Fibroblast of skin of abdomen (primary cell): Measurements from ENCODE around the gene CYTL1.

ENCODE experiments used
- DNase-seq: peaks from one replicate; pipeline ENCODE4 v3.0.0-alpha.2; 2013

The CYTL1 gene

DNA sequence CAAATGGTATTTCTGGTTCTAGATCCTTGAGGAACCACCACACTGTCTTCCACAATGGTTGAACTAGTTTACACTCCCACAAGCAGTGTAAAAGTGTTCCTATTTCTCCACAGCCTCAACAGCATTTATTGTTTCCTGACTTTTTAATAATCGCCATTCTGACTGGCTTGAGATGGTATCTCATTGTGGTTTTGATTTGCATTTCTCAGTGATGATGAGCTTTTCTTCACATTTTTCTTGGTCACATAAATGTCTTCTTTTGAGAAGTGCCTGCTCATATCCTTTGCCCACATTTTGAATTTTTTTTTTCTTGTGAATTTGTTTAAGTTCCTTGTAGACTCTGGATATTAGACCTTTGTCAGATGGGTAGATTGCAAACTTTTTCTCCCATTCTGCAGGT, 22.3 kb downstream of the CYTL1 start:
- peak; percentile 55 for DNase-seq

- DNase-seq, result peak; percentile 70
Observed at GRCh38 chr4:4995908-4996265, 23.4 kb downstream of the CYTL1 start.

DNA sequence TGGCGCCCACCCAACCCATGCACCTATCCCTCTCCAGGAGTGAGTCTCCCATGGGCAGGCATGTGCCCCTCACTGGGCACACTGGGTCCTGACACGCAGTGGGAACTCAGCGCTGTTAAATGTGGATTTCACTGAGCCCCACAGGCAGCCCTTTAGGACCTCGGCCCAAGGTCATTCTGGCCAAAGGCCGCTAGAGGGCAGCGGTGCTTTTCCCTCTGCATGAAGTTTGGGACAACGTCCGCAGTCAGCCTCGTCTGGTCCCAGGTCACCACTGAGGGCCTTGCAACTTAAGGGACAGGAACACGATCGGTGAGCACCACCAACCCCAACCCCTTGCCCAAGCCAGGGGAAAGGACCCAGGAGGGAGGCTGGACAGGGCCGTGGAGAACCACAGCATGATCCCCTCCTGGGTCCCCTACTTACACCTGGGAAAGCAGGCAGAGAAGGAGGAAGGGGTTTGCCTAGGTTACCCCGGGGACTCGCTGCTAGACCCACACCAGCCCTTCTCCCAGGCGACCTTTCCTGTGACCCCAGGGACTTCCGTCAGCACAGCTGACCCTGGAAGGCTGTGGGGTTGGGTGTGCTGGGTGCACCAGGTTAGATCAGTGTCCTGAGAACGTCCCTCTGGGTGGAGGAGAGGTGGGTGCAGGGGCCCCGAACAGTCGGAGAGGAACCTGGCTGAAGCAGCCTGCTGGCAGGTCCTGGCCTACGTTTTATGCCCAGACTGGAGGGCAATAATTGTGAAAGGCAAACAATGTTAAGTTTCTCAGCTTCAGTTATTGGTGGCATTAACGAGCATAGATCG, 24.0 kb downstream of the CYTL1 start:
- DNase-seq, result peak; percentile 54

GRCh38 chr4:4994312-4995097, 24.8 kb downstream of the CYTL1 start:
- DNase-seq, result no peak

DNA sequence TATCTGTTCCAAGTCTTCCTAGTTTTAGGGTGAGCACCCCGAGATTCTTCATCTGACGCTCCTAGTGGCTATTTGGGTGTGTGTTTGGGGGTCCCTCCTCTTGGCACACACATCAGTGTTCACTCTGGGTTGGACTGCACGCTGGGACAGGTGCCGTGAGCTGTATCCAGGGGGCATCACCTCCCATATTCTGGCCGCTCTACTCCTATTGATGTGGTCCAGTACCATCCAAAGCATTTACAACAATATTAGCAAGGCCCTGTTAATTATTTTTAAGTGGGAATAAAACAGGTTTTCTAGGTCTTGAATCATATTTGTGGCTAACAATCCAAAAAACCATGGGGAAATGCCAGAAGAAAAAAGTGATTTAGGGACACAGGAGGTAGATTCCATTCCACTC, 26.4 kb downstream of the CYTL1 start:
- no peak for DNase-seq

DNA sequence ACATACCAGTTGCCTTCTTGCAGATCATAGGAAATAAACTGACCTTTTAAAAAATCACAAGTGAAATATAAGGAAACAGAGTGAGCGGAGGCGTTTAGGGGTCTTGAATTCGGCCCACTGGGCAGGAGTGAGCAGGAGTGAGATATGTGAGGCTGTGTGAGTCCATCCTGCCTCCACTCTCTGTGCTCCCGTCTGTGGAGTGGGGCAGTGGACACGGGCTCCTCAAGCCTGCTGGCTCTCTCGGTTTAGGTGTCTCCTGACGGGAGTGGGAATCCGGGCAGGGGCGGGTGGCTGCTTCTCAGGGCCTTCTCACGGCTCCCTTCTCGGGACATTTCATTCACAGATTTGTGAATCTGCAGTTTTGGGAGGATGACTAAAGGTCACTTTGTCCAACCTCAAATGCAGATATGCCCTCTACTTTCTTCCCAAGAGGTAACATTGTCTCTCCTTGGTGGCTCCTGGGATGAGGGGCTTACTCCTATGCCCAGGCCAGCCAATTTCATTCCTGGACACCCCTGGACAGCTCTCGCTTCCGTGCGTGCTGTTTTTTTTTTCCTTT, 27.6 kb downstream of the CYTL1 start:
- no peak for DNase-seq

GRCh38 chr4:4990857-4991540, 28.3 kb downstream of the CYTL1 start:
- peak; percentile 50 for DNase-seq

- no peak for DNase-seq
Observed at GRCh38 chr4:4990329-4990728, 28.9 kb downstream of the CYTL1 start.

GRCh38 chr4:4989083-4989622, 30.1 kb downstream of the CYTL1 start:
- no peak for DNase-seq

- no peak for DNase-seq
Observed at GRCh38 chr4:4987656-4988055, 31.6 kb downstream of the CYTL1 start.

- DNase-seq, result no peak
Observed at GRCh38 chr4:4986841-4987240, 32.4 kb downstream of the CYTL1 start.

GRCh38 chr4:4985844-4986243, 33.4 kb downstream of the CYTL1 start:
- peak; percentile 2 for DNase-seq

DNA sequence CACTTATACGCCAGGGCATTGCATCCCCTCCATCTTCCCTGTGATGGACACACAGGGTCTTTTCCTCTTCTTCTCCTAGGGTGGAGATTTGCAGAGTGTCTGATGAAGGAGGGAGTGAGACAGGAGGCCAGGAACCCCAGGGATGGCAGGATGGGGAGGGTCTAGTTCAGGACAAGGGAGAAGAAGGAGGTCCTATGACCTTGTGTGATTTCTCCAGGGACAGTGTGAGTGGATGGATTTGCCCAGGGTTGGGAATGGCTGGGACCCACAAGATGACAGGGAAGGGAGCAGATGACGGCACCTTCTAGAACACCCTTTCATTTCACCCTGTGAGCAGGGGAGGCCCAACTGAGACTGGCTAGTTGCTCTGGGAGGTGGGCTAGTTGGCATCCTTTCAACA, 34.2 kb downstream of the CYTL1 start:
- no peak for DNase-seq

- DNase-seq, result no peak
Observed at GRCh38 chr4:4984186-4984585, 35.1 kb downstream of the CYTL1 start.

DNA sequence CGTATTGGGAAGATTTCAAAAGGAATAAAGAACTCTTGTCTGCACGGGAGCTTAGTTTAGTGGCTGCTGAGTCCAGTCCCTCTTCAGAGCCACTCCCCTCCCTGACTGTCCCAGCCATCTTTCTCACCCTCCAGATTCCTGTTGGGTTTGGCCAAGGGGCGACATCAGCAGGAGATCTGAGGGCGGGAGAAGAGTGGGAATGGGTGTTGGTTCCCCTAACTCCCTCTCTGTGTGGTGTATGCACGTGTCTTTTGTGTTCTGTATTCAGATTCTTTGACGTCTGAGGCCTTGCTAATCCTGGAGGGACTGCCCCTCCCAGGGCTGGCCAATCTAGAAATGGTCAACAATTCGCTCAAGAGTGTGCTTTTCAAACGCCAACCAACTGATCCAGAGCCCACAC, 37.4 kb downstream of the CYTL1 start:
- no peak for DNase-seq

- DNase-seq, result peak; percentile 10
Observed at GRCh38 chr4:4981427-4981826, 37.8 kb downstream of the CYTL1 start.

GRCh38 chr4:4980621-4981230, 38.5 kb downstream of the CYTL1 start:
- DNase-seq, result no peak

DNA sequence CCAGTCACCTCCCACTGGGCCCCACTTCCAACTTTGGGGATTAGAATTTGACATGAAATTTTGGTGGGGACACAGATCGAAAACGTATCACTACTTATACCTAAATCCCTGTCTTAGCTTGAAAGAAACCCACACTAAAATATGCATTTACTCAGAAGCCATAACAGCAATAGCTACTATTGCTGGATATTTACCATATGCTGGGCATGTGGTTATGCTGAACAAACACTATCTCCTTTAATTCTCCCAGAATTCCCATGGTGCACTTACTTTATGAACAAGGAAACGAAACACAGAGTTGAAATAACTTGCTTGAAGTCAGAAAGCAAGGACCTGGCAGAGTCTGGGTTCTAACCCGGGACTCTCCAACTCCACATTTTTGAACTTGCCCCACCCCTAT, 39.3 kb downstream of the CYTL1 start:
- no peak for DNase-seq

GRCh38 chr4:4974727-4975126, 44.5 kb downstream of the CYTL1 start:
- no peak for DNase-seq

DNA sequence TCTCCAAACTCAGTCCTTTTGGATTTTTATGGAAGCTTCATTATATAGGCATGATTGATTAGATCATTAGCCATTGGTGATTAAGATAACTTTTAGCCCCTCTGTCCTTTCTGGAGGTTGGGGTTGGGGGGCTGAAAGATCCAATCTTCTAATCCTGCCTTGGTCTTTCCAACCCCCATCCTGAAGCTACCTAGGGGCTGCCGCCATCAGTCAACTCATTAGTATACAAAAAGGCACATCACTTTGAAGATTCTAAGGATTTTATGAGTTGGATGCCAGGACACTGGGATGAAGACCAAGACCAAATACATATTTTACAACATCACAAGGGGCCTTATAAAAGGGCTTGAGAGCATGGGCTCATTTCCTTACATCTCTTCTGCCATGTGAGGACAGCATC, 47.5 kb downstream of the CYTL1 start:
- DNase-seq, result no peak

- DNase-seq, result no peak
Observed at GRCh38 chr4:4969298-4969697, 50.0 kb downstream of the CYTL1 start.

- no peak for DNase-seq
Observed at GRCh38 chr4:4968161-4968725, 51.0 kb downstream of the CYTL1 start.
